NCI-H748 treated with DMSO at 0.1 percent for 48 hours (cell line): ENCODE measurements around the gene OSBPL7.

Source experiments
- DNase-seq: peaks from one replicate; lab custom pipeline; 2025; lab: John Stamatoyannopoulos, UW

Gene OSBPL7

DNA sequence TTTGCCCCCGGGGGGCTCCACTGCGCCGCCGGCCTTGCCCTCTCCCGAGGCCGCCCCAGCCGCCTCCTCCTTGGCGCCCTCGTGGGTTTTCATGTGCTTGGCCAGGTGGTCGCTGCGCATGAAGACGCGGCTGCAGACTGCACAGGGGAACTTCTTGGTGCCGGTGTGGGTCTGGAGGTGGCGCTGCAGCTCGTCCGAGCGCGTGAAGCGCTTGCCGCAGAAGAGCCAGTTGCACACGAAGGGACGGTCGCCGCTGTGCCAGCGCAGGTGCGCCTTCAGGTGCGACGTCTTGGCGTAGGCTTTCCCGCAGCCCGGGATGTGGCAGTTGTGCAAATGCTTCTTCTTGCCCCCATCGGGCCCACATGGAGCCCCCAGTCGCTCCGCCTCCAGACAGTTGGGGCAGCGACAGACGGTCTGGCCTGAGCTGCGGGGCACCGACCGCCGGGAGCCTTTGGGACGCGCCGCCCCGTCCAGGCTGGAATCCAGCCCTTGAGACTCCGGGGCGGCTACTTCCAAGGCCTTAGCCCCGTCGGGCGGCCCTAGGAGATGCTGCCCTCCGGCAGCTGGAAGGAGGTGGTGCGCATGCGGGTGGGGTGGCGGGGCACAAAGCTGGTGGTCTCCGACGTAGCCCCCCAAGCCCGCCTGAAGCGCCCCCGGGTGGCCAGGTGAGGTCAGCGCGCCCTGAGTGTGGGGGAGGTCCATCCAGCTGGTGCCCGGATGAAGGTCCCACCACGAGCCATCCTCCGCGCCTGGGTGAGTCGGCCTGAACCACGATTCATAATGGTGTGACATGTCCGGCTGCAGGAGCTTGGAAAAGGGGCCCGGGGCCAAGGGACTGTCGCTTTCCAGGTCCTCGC is 26.0 kb upstream of the OSBPL7 start:
- DNase-seq = no peak

- DNase-seq = no peak
Observed at GRCh38 chr17:47846716-47847340, 25.2 kb upstream of the OSBPL7 start.

DNA sequence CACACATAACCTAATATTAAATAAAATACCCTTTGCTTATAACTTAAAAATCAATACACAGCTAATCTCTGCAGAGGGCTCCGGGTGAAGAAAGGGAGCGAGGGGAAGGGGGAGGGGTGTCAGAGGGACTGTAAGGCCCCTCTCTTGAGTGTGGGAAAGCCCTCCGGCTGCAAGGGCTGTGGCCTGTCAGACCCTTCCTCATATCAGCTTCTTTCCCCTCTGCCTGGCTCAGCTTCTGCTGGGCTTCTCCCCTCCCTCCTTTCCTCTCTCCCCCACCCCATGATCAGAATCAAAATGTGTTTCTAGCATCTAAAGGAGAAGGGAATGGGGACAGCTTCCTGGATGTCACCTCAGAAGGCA is 24.1 kb upstream of the OSBPL7 start:
- DNase-seq = no peak

GRCh38 chr17:47844814-47845715 is 23.5 kb upstream of the OSBPL7 start:
- no peak for DNase-seq

- no peak for DNase-seq
Observed at GRCh38 chr17:47844227-47844626, 22.6 kb upstream of the OSBPL7 start.

DNA sequence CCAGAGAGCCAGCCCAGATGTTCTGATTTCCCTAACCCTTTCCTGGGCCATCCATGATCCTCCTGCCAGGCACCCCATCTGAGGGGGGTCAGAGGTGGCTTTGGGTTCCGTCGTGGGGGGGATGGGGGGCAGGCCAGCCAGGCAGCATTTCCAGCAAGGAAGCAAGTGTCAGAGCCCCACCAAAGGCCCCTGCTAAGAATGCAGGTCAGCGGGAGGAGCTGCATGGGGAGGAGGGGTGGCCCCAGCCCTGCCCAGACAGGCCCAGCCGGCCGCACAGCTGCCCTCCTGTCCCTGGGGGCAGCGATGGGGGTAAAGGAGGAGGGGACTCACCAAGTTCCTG is 21.8 kb upstream of the OSBPL7 start:
- no peak for DNase-seq

DNA sequence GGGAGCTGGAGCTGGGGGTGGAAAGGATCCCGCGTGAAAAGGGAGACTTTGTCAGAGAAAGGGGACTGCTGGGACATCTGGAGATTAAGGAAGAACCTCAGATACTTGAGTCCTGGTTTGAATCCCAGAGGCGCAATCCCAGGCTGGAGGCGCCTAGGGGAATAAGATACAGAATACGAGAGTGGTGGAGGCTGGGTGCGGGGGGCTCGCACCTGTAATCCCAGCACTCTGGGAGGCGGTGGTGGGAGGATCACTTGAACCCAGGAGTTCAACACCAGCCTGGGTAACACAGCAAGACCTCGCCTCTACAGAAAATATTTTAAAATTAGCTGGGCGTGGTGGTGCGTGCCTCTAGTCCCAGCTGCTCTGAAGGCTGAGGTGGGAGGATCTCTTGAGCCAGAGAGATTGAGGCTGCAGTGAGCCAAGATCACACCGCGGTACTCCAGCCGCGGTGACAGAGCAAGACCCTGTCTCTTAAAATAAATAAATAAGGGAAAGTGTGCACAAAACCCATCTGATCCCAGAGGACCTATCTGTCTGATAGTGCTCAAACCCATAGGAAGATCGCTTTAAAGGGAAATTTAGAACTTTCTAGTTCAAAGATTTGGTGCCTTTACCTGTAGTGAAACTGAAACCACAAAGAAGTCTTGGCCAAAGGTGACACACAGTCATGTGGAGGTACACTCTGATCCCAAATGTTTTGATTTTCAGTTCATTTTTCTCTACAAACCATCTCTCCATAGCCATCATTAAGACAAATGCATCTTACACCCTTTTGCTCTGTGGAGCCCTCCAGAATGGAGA is 20.1 kb upstream of the OSBPL7 start:
- DNase-seq = no peak

GRCh38 chr17:47840742-47841487 is 19.3 kb upstream of the OSBPL7 start, which contains the start of gene SCRN2:
Gene SCRN2 (minus strand): TSS chr17:47841273. CDS start chr17:47840843, 430 bp downstream.
- peak; percentile 61 for DNase-seq

GRCh38 chr17:47840001-47840741 is 18.6 kb upstream of the OSBPL7 start:
- no peak for DNase-seq

DNA sequence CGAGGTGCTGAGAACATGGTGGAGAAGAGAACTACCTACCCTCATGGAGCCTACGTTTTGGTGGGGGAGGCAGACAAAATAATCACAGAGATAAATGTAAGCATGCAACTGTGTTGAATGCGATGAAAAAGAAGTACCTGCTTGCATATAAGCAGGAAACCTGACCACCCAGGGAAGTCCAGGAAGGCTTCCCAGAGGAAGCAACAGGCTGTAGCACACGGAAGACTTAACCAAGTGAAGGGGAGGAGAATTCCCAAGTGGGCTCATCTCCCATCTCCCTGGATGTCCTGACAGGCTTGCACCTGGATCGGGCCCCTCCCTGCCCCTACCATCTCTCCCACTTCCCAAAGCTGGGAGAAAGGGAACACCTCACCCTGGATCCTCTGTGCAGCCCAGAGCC is 17.5 kb upstream of the OSBPL7 start:
- DNase-seq = no peak

DNA sequence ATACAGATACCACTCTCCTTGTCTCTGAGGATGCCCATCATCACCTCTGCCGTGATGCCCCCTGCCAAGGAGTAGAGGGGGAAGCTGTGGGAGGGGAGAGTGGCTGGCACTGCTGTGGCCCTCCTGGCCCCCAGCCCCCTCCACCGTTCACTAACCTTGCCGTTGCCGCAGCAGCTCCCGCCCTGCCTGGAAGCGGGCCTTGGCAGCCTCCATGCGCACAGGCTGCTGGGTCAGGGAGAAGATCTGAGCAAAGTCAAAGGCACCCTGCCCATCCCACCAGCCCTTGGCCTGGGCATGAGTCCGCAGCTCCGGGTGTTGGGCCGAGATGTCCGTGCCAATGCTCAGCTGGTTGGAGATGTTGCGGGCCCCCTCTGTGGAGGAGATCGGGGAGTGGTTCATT is 17.0 kb upstream of the OSBPL7 start:
- DNase-seq = no peak

DNA sequence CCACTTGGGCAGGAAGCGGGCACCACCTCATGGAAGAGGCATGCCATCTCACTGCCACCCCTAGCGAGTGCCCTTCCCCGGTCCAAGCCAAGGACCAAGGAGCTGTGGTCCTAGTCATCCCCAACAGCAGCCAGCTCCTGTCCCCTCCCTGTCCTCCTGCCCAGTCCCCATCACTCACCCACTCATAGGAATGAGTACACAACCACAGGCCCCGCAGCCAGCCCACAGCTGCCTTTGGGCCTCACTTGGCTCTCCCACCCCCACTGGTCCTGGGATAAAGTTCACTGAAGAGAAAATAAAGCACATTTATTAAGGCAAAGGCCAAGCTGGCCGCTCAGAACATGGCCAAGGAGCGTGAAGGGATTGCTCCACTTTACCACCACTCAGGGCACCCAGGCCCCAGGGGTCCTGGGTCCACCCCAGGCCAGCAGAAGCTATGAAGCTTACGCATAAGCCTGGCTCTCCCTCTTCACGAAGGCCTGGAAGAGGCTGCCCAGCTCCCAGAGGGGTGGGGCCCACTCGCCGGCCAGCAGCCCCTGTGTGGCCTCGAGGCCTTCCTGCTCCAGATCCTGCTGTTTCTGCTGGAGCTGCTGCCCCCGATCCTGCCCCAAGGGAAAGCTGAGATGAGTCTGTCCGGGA is 15.9 kb upstream of the OSBPL7 start:
- DNase-seq = no peak

GRCh38 chr17:47836601-47837000 is 15.0 kb upstream of the OSBPL7 start:
- no peak for DNase-seq

GRCh38 chr17:47834756-47835155 is 13.2 kb upstream of the OSBPL7 start:
- no peak for DNase-seq

DNA sequence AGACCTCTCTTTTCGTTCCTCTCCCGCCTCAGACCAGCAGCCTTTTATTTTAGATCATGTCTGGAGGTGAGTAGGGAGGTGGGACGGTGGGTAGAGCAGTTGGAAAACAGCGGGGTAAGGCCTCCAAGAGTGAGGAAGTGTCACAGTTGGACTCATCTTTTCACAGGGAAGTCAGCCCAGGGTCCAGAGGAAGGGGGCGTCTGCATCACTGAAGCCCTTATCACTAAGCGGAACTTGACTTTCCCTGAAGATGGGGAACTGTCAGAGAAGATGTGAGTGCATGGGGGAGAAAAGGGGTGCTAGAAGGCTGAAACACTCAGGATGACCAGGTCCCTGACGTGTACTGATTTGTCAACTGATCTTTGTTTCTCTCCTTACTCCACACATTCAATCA is 10.3 kb upstream of the OSBPL7 start:
- DNase-seq = no peak

DNA sequence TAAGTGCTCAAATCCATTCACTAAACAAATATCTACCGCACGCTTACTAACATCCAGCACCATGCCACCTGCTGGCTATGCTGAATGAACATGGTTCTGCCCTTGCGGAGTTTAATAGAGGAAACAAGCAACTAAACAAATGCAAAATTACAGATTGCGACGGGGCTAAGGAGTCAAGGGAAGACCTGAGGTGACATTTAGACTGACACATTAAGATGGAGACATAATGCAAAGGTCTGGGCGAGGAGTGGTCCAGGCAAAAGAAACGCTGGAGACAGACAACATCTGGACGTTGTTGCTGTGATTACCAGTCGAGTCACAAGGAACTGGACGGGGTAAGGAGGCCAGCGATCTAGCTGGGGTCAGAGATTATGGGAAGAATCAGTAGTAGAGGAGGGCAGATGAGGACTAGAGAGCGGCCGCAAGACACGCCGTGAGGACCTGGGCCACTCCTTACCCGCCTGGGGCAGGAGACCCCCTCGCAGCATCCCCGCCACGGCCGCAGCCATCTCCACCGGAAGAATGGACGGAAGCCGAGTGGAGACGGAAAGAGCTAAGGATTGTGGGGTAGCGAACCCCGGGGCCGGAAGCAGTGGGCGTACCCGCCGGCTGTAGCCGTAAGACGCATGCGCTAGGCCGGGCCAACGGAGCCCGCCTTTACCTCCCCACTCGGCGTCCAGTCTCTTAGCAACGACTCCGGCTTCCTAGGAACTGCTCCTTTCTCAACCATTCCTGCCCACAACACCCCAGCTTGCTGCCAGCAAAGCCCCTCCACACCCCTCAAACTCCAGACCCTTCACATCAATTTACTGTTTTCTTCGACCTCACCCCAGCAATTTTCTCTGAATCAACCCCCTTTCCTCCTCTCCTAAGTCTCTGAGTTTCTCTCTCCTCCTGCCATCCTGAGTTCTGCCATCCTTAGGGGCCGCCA is 9.7 kb upstream of the OSBPL7 start, which contains the start of the genes LRRC46 and MRPL10:
LRRC46 (plus strand) TSS at position 668 of the 931 bp plus-strand sequence. CDS start 320 bp downstream, outside the sequence.
MRPL10 (minus strand) TSS at position 539 of the 931 bp plus-strand sequence; CDS start at position 509, 30 bp downstream.
- peak; percentile 95 for DNase-seq

- DNase-seq = no peak
Observed at GRCh38 chr17:47830396-47831002, 8.9 kb upstream of the OSBPL7 start.

DNA sequence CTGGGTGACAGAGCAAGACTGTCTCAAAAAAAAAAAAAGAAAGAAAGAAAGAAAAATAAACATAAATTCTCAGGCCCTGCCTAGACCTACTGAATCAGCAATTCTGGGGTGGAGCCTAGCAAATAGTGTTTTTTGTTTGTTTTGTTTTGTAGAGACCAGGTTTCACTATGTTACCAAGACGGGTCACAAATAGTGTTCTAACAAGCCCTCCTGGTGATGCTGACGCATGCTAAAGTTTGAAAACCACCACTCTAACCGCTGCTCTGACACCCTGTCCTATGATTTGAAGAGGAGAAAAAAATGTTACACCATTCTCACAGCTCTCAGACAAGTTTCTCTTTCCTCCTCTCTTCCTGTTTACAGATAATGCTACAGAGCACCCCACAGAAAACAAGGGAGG is 8.3 kb upstream of the OSBPL7 start:
- no peak for DNase-seq
